Stimulated activated effector memory CD8-positive, alpha-beta T cell treated with anti-CD3 and anti-CD28 coated beads, Interleukin-12 subunit alpha, Interleukin-12 subunit beta, amount 100 ng/mL, for 72 hours (primary cell): Measurements from ENCODE around the gene PRR5.

Source experiments
- ATAC-seq: fragments of 150-1000 bp; cut with Tn5 transposase; 2 replicates; pipeline ENCODE4 v1.10.0; 2021
- DNase-seq, 2 donors: peaks; one replicate each; pipeline ENCODE4 v3.0.0; 2021 to 2022; ENCODE audit warnings: low spot score in 2 of 2
- H3K27ac Mint-ChIP-seq: one replicate; pipeline ENCODE4 v1.8.0; 2022; ENCODE audit warnings: mild to moderate bottlenecking, mixed read lengths
- H3K36me3 Mint-ChIP-seq: one replicate; pipeline ENCODE4 v1.8.0; 2022; ENCODE audit warnings: mild to moderate bottlenecking, mixed read lengths
- H3K4me1 Mint-ChIP-seq: one replicate; pipeline ENCODE4 v1.8.0; 2022; ENCODE audit warnings: mixed read lengths
- H3K4me3 Mint-ChIP-seq: one replicate; pipeline ENCODE4 v1.8.0; 2022; ENCODE audit warnings: mild to moderate bottlenecking, mixed read lengths
- H3K9me3 Mint-ChIP-seq: one replicate; pipeline ENCODE4 v1.8.0; 2022; ENCODE audit warnings: mixed read lengths

The PRR5 gene

GRCh38 chr22:44680058-44680457, 21.9 kb upstream of the PRR5 start:
- Mint-ChIP-seq H3K27ac (peak overlapping the region; percentile 56), H3K4me1 (peaks cover 87% of the 10 kb centered on the region), H3K4me3 (no peak overlapping the region)

GRCh38 chr22:44680481-44680894, 21.5 kb upstream of the PRR5 start:
- Mint-ChIP-seq H3K36me3 (peaks cover 15% of the 10 kb centered on the region), H3K4me3 (no peak overlapping the region), H3K9me3 (no peaks in the 10 kb centered on the region), H3K27ac (no peak overlapping the region), H3K4me1 (peaks cover 87% of the 10 kb centered on the region)
- DNase-seq = no peak
- no peak for ATAC-seq

More at GRCh38 chr22:44680058-44680457, 21.9 kb upstream of the PRR5 start:
- Mint-ChIP-seq H3K9me3 (no peaks in the 10 kb centered on the region), H3K36me3 (peaks cover 10% of the 10 kb centered on the region)
- no peak for ATAC-seq
- no peak for DNase-seq

GRCh38 chr22:44682556-44683168, 19.3 kb upstream of the PRR5 start:
- no peaks in the 10 kb centered on the region for H3K9me3 Mint-ChIP-seq

GRCh38 chr22:44683237-44683636, 18.8 kb upstream of the PRR5 start:
- Mint-ChIP-seq H3K4me3 (peak overlapping the region; percentile 71), H3K4me1 (peaks cover 84% of the 10 kb centered on the region), H3K27ac (peak overlapping the region; percentile 91), H3K9me3 (no peaks in the 10 kb centered on the region), H3K36me3 (peaks cover 18% of the 10 kb centered on the region)
- ATAC-seq = peak; percentile 24
- peak in 1 of 2 donors; percentile 71 for DNase-seq

More at GRCh38 chr22:44682556-44683168, 19.3 kb upstream of the PRR5 start:
- no peak for ATAC-seq
- DNase-seq = no peak
- Mint-ChIP-seq H3K4me3 (peak overlapping the region; percentile 71), H3K4me1 (peaks cover 84% of the 10 kb centered on the region), H3K36me3 (peaks cover 18% of the 10 kb centered on the region), H3K27ac (peak overlapping the region; percentile 91)

GRCh38 chr22:44683881-44684280, 18.1 kb upstream of the PRR5 start:
- DNase-seq = no peak
- ATAC-seq = no peak
- peak overlapping the region; percentile 91 for H3K27ac Mint-ChIP-seq
- H3K36me3 Mint-ChIP-seq = peaks cover 18% of the 10 kb centered on the region
- H3K4me1 Mint-ChIP-seq = peaks cover 80% of the 10 kb centered on the region
- no peaks in the 10 kb centered on the region for H3K9me3 Mint-ChIP-seq
- H3K4me3 Mint-ChIP-seq = peak overlapping the region; percentile 71

GRCh38 chr22:44684506-44685383, 17.3 kb upstream of the PRR5 start:
- Mint-ChIP-seq H3K9me3 (no peaks in the 10 kb centered on the region), H3K36me3 (peaks cover 18% of the 10 kb centered on the region)
- peak; percentile 84 for ATAC-seq

GRCh38 chr22:44685384-44686056, 16.5 kb upstream of the PRR5 start:
- ATAC-seq = peak; percentile 89
- peak; percentile 68 to 92 for DNase-seq
- Mint-ChIP-seq H3K9me3 (no peaks in the 10 kb centered on the region), H3K4me1 (peaks cover 75% of the 10 kb centered on the region), H3K36me3 (peaks cover 18% of the 10 kb centered on the region), H3K4me3 (peak overlapping the region; percentile 71), H3K27ac (peak overlapping the region; percentile 91)

More at GRCh38 chr22:44684506-44685383, 17.3 kb upstream of the PRR5 start:
- Mint-ChIP-seq H3K27ac (peak overlapping the region; percentile 91), H3K4me3 (peak overlapping the region; percentile 71), H3K4me1 (peaks cover 73% of the 10 kb centered on the region)
- DNase-seq = peak; percentile 79 to 93

- Mint-ChIP-seq H3K4me3 (no peak overlapping the region), H3K27ac (no peak overlapping the region), H3K36me3 (peaks cover 13% of the 10 kb centered on the region), H3K9me3 (no peaks in the 10 kb centered on the region), H3K4me1 (peaks cover 61% of the 10 kb centered on the region)
- no peak for ATAC-seq
- no peak for DNase-seq
Measured at GRCh38 chr22:44686873-44687600, 15.0 kb upstream of the PRR5 start.

GRCh38 chr22:44689173-44689572, 12.8 kb upstream of the PRR5 start:
- no peak overlapping the region for H3K27ac Mint-ChIP-seq
- H3K4me3 Mint-ChIP-seq = no peak overlapping the region
- H3K36me3 Mint-ChIP-seq = peaks cover 7% of the 10 kb centered on the region
- no peak for DNase-seq
- peaks cover 40% of the 10 kb centered on the region for H3K4me1 Mint-ChIP-seq
- no peak for ATAC-seq
- no peaks in the 10 kb centered on the region for H3K9me3 Mint-ChIP-seq

GRCh38 chr22:44689915-44690524, 12.0 kb upstream of the PRR5 start:
- peaks cover 31% of the 10 kb centered on the region for H3K4me1 Mint-ChIP-seq
- ATAC-seq (no peak), DNase-seq (no peak)
- H3K27ac Mint-ChIP-seq = peak overlapping the region; percentile 77
- no peak overlapping the region for H3K4me3 Mint-ChIP-seq
- no peaks in the 10 kb centered on the region for H3K9me3 Mint-ChIP-seq
- H3K36me3 Mint-ChIP-seq = peaks cover 7% of the 10 kb centered on the region

- peak; percentile 24 for ATAC-seq
- Mint-ChIP-seq H3K4me3 (no peak overlapping the region), H3K9me3 (no peaks in the 10 kb centered on the region), H3K36me3 (no peaks in the 10 kb centered on the region), H3K4me1 (peaks cover 16% of the 10 kb centered on the region), H3K27ac (peak overlapping the region; percentile 23)
- DNase-seq = no peak
Measured at GRCh38 chr22:44691796-44692661, 10.0 kb upstream of the PRR5 start.

- H3K9me3 Mint-ChIP-seq = no peaks in the 10 kb centered on the region
- H3K4me1 Mint-ChIP-seq = peaks cover 13% of the 10 kb centered on the region
- no peak for ATAC-seq
- no peak overlapping the region for H3K4me3 Mint-ChIP-seq
- H3K36me3 Mint-ChIP-seq = no peaks in the 10 kb centered on the region
- no peak for DNase-seq
- H3K27ac Mint-ChIP-seq = peak overlapping the region; percentile 23
Measured at GRCh38 chr22:44692662-44693007, 9.4 kb upstream of the PRR5 start.

GRCh38 chr22:44693145-44693544, 8.9 kb upstream of the PRR5 start:
- Mint-ChIP-seq H3K36me3 (no peaks in the 10 kb centered on the region), H3K27ac (no peak overlapping the region), H3K4me1 (peaks cover 18% of the 10 kb centered on the region), H3K4me3 (no peak overlapping the region), H3K9me3 (no peaks in the 10 kb centered on the region)
- DNase-seq = no peak
- no peak for ATAC-seq

GRCh38 chr22:44693756-44694155, 8.2 kb upstream of the PRR5 start:
- no peak for DNase-seq
- ATAC-seq = no peak
- Mint-ChIP-seq H3K4me3 (no peak overlapping the region), H3K4me1 (peaks cover 21% of the 10 kb centered on the region), H3K9me3 (no peaks in the 10 kb centered on the region), H3K36me3 (no peaks in the 10 kb centered on the region), H3K27ac (no peak overlapping the region)
